Glutamatergic neuron (in vitro differentiated cells): ENCODE results near the gene OTUD3. TPM values are rescaled to one million over a fixed set of nuclear protein-coding genes. Genes with fewer than 3 reads are reported as not detected.
"Not testable (repeated sequence)": the region's sequence is repeated elsewhere in the genome, so short reads cannot be mapped to it uniquely, and the experiment has no call there.

Experiments
- DNase-seq: peaks from one replicate; pipeline ENCODE4 v3.0.0; 2022
- H3K27ac Mint-ChIP-seq: one replicate; pipeline ENCODE4 v1.8.0; 2020; ENCODE audit warnings: mild to moderate bottlenecking, mixed read lengths, inconsistent platforms; ENCODE audit not compliant: unreplicated experiment
- H3K27me3 Mint-ChIP-seq: one replicate; pipeline ENCODE4 v1.8.0; 2020; ENCODE audit warnings: mild to moderate bottlenecking, moderate library complexity, mixed read lengths, inconsistent platforms; ENCODE audit not compliant: unreplicated experiment
- H3K36me3 Mint-ChIP-seq: one replicate; pipeline ENCODE4 v1.8.0; 2020; ENCODE audit warnings: mild to moderate bottlenecking, mixed read lengths, inconsistent platforms; ENCODE audit not compliant: unreplicated experiment
- H3K4me1 Mint-ChIP-seq: one replicate; pipeline ENCODE4 v1.8.0; 2020; ENCODE audit warnings: mild to moderate bottlenecking, low read depth, mixed read lengths, inconsistent platforms; ENCODE audit not compliant: unreplicated experiment
- H3K4me3 Mint-ChIP-seq: one replicate; pipeline ENCODE4 v1.8.0; 2020; ENCODE audit warnings: mild to moderate bottlenecking, mixed read lengths, inconsistent platforms; ENCODE audit not compliant: unreplicated experiment
- H3K9me3 Mint-ChIP-seq: one replicate; pipeline ENCODE4 v1.8.0; 2020; ENCODE audit warnings: mild to moderate bottlenecking, moderate library complexity, mixed read lengths, inconsistent platforms; ENCODE audit not compliant: unreplicated experiment
- total RNA-seq: library from RNA; stranded (reverse); fragmentation: NEBNext Ultra II Directional; extraction: Animal tissue kit (Norgen Biotek cat#: 25700); gene quantifications from one replicate; pipeline ENCODE4 v1.2.1, GENCODE V29; 2021; ENCODE audit not compliant: unreplicated experiment
- TF ChIP-seq, protein P1 (sequence below): fragments of 200-600 bp; sonication (generic); IDR thresholded peaks from one replicate; pipeline ENCODE4 v1.5.0; 2021; ENCODE audit not compliant: partially characterized antibody, unreplicated experiment

Gene OTUD3
- total RNA-seq, 1 donor from 2014 or later, result 11.4 TPM

DNA sequence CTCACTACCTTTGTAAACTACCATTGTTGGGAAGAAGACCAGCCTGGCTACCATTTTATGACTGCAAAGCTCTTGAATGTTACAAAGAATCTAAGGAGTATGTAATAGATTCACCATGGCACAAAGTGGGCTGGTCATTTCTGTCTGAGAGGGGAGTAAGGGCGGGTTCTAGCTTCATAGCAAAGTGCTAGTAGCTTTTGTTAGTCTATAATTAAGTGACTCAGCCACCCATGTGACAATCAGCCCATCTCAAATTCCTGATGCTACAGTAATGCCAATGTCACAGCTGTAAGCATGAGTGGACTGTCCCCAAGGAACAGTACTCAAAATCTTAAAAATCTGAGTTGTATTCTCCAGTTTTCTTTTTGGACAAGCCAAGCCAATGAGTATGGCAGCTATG, 15.4 kb upstream of the OTUD3 start:
- Mint-ChIP-seq H3K4me3 (no peak overlapping the region), H3K27me3 (no peaks in the 10 kb centered on the region), H3K36me3 (no peaks in the 10 kb centered on the region), H3K4me1 (no peaks in the 10 kb centered on the region), H3K9me3 (no peaks in the 10 kb centered on the region), H3K27ac (no peak overlapping the region)
- no peak for DNase-seq
- TF ChIP-seq, protein P1, sequence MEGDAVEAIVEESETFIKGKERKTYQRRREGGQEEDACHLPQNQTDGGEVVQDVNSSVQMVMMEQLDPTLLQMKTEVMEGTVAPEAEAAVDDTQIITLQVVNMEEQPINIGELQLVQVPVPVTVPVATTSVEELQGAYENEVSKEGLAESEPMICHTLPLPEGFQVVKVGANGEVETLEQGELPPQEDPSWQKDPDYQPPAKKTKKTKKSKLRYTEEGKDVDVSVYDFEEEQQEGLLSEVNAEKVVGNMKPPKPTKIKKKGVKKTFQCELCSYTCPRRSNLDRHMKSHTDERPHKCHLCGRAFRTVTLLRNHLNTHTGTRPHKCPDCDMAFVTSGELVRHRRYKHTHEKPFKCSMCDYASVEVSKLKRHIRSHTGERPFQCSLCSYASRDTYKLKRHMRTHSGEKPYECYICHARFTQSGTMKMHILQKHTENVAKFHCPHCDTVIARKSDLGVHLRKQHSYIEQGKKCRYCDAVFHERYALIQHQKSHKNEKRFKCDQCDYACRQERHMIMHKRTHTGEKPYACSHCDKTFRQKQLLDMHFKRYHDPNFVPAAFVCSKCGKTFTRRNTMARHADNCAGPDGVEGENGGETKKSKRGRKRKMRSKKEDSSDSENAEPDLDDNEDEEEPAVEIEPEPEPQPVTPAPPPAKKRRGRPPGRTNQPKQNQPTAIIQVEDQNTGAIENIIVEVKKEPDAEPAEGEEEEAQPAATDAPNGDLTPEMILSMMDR, result no peak

DNA sequence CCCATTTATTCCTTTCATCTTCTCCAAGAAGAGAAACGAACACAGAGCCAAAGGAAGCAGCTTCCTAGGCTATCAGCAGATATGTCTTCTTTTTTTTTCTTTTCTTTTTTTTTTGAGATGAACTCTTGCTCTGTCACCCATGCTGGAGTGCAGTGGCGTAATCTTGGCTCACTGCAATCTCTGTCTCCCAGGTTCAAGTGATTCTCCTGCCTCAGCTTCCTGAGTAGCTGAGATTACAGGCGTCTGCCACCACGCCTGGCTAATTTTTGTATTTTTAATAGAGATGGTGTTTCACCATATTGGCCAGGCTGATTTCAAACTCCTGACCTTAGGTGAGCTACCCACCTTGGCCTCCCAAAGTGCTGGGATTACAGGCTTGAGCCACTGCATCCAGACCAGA, 13.6 kb upstream of the OTUD3 start:
- not testable (repeated sequence) for H3K9me3 Mint-ChIP-seq, DNase-seq, H3K36me3 Mint-ChIP-seq, H3K4me3 Mint-ChIP-seq, H3K27ac Mint-ChIP-seq, H3K4me1 Mint-ChIP-seq, H3K27me3 Mint-ChIP-seq

DNA sequence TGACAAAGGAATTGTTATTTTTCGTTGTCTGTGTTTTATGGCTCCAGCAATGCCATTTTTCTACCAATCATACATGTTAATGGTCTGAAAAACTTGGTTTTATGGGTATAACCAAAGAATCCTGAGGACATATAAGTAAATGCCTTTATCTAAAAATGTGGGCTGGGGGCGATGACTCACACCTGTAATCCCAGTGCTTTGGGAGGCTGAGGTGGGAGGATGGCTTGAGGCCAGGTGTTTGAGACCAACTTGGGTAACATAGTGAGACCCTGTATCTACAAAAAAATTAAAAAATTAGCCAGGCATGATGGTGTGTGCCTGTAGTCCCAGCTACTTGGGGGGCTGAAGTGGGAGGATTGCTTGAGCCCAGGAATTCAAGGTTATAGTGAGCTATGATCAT, 12.7 kb upstream of the OTUD3 start:
- H3K4me1 Mint-ChIP-seq, H3K27ac Mint-ChIP-seq, H3K4me3 Mint-ChIP-seq, DNase-seq, H3K9me3 Mint-ChIP-seq, H3K27me3 Mint-ChIP-seq, H3K36me3 Mint-ChIP-seq: not testable (repeated sequence)

DNA sequence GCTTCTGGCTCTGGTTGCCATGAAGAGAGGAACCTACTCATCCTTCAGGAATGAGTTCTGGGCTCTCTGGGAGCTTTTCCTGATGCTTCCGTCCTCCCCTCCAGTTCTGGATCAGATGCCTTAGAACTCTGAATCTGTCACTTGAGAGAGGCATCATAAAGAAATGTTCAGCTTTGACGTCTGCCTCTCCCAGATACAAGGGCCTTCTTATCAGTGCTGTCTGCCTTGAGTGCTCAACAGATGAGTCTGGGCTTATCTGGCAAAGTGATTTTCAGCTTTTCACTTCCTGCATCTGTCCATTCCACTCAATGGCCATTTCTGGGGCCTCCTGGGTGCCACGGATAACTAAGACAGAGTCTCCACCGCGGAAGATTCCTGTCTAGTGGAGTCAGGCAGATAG, 12.3 kb upstream of the OTUD3 start:
- Mint-ChIP-seq H3K9me3 (no peaks in the 10 kb centered on the region), H3K4me3 (no peak overlapping the region), H3K36me3 (no peaks in the 10 kb centered on the region), H3K4me1 (no peaks in the 10 kb centered on the region), H3K27me3 (no peaks in the 10 kb centered on the region), H3K27ac (no peak overlapping the region)
- DNase-seq, result no peak
- TF ChIP-seq, protein P1, result no peak

DNA sequence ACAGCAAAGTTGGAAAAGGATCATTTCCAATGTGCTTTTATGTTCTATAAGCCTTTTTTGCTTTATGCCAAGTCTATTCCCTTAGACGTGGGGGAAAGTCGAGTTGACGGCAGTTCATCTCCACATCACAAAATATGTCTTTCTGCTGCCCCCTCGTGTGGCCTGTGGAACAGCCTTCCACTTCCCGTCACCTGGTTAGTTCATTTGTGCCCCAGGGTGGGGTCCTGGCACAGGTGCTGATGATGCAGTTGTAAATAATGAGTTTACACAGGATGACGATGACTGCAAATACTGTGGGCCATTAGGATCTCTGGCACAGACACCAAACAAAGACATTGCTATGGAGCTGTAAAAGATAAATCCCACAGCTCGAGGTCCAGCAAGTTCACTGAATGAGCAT, 10.0 kb upstream of the OTUD3 start:
- DNase-seq, result no peak
- TF ChIP-seq, protein P1, result no peak
- H3K27me3 Mint-ChIP-seq, result peaks cover 2% of the 10 kb centered on the region
- H3K36me3 Mint-ChIP-seq, result no peaks in the 10 kb centered on the region
- H3K27ac Mint-ChIP-seq, result no peak overlapping the region
- H3K9me3 Mint-ChIP-seq, result peaks cover under 1% of the 10 kb centered on the region
- H3K4me3 Mint-ChIP-seq, result no peak overlapping the region
- H3K4me1 Mint-ChIP-seq, result peaks cover 3% of the 10 kb centered on the region

DNA sequence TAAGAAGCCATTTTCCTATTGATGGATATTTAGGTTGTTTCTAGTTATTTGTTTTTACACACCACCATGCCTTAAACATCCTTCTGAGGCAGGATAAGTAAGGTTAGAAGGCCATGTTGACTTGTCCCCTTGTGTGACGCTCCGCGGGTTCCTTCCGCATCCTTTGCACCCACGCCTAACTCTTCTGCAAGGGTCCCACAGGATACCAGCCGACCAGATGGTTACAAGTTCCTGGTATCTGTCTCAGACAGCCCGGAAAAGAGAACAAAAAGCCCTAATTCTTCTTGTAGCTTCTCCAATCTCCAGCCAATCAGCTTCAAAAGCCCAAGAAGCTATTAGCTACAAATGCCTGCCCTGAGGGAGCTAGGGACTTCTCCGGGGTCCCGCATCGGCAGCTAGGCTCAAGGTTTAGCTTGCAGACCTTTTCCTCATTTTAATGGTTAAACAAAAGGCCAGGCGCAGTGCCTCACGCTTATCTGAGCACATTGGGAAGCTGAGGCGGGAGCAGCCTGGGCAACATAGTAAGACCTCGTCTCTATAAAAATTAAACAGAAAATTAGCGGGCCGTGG, 4.9 kb upstream of the OTUD3 start:
- Mint-ChIP-seq H3K4me1 (peaks cover 10% of the 10 kb centered on the region), H3K9me3 (peaks cover 3% of the 10 kb centered on the region), H3K27ac (peak overlapping the region; percentile 49), H3K4me3 (peak overlapping the region; percentile 41), H3K27me3 (peaks cover 5% of the 10 kb centered on the region), H3K36me3 (no peaks in the 10 kb centered on the region)
- TF ChIP-seq, protein P1, result no peak
- peak; percentile 29 for DNase-seq
